HUDEP-2 (cell line): ENCODE results near the gene PDHX.

Experiments used
- DNase-seq, 76 experiments: peaks; one replicate each; lab custom pipeline; 2025; ENCODE audit not compliant: unreplicated experiment in 76 of 76; lab: John Stamatoyannopoulos, UW

Gene PDHX

DNA sequence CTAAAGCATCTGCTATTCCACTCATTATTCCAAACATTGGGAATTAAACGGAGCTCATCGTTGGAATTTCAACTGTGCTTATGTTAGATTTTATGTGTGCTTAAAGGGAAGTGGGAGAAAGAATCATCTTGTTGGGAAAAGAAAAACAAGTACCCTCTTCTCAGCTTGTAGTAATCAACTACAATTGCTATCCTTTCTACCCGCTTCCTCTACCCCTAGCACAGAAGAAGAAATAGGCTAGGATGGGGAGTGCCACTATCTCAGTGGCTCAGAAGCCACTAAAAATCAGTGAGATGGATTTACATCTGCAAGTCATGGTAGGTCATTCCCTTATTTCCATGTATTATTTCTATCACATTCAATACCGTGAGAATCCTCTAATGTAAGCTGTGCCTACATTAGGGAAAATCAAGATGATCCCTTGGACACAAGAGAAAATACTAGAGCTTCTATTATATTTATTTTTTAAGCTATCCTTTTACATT lies 124.7 kb downstream of the PDHX start:
- DNase-seq, result no peak

GRCh38 chr11:35042224-35042623 lies 125.8 kb downstream of the PDHX start:
- DNase-seq, result no peak

GRCh38 chr11:35042913-35043312 lies 126.5 kb downstream of the PDHX start:
- DNase-seq, result no peak

- no peak for DNase-seq
Observed at GRCh38 chr11:35043936-35044335, 127.5 kb downstream of the PDHX start.

GRCh38 chr11:35045236-35045820 lies 128.9 kb downstream of the PDHX start:
- DNase-seq, result peak in 2 of 76 experiments; percentile 3 to 25
